Type B pancreatic cell (in vitro differentiated cells): ENCODE data around the gene XPR1. TPM values are rescaled to one million over a fixed set of nuclear protein-coding genes. Genes with fewer than 3 reads are reported as not detected.

Experiments
- DNase-seq: peaks from one replicate; pipeline ENCODE4 v3.0.0; 2021; ENCODE audit warnings: mixed read lengths; ENCODE audit not compliant: unreplicated experiment; ENCODE audit errors: extremely low spot score
- H3K27ac Mint-ChIP-seq: 2 replicates; pipeline ENCODE4 v1.8.0; 2021; ENCODE audit warnings: mild to moderate bottlenecking, mixed read lengths
- H3K27me3 Mint-ChIP-seq: 2 replicates; pipeline ENCODE4 v1.8.0; 2021; ENCODE audit warnings: mixed read lengths
- H3K36me3 Mint-ChIP-seq: 2 replicates; pipeline ENCODE4 v1.8.0; 2021; ENCODE audit warnings: mixed read lengths
- H3K4me1 Mint-ChIP-seq: one replicate; pipeline ENCODE4 v1.8.0; 2021; ENCODE audit warnings: mixed read lengths; ENCODE audit not compliant: unreplicated experiment
- H3K4me3 Mint-ChIP-seq: 2 replicates; pipeline ENCODE4 v1.8.0; 2021; ENCODE audit warnings: mild to moderate bottlenecking, mixed read lengths
- H3K9me3 Mint-ChIP-seq: 2 replicates; pipeline ENCODE4 v1.8.0; 2021; ENCODE audit warnings: mixed read lengths
- total RNA-seq: library from RNA; stranded (reverse); gene quantifications from 2 replicates; pipeline ENCODE4 v1.2.1, GENCODE V29; 2021; ENCODE audit warnings: low replicate concordance
- TF ChIP-seq, protein P1 (sequence below): fragments of 200-600 bp; sonication (generic); conservative IDR thresholded peaks from 2 replicates; pipeline ENCODE4 v1.5.0; 2021; ENCODE audit warnings: antibody characterized with exemption, mild to moderate bottlenecking

XPR1 gene
- total RNA-seq, 1 donor from 2014 or later, result 48.5 TPM

DNA sequence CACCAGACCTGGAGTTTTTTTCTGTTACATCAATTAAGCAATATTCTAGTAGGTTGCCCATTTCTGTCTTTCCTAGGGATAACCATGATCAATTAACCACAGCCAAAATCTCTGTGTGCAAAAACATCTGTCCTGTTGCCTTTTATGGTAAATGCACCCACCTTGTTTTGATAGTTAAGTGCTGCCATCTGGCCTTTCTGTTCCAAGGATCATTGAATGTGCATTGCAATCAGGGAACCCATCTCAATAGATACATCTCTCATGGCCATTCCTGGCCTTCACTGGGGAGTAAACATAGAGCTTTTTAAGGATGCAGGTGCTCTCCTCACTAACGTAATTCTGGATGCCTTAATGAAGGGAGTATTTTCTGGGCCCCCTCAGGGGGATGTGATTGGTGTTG, 169.1 kb downstream of the XPR1 start:
- H3K9me3 Mint-ChIP-seq, result no peaks in the 10 kb centered on the region
- no peak for DNase-seq
- TF ChIP-seq, protein P1, sequence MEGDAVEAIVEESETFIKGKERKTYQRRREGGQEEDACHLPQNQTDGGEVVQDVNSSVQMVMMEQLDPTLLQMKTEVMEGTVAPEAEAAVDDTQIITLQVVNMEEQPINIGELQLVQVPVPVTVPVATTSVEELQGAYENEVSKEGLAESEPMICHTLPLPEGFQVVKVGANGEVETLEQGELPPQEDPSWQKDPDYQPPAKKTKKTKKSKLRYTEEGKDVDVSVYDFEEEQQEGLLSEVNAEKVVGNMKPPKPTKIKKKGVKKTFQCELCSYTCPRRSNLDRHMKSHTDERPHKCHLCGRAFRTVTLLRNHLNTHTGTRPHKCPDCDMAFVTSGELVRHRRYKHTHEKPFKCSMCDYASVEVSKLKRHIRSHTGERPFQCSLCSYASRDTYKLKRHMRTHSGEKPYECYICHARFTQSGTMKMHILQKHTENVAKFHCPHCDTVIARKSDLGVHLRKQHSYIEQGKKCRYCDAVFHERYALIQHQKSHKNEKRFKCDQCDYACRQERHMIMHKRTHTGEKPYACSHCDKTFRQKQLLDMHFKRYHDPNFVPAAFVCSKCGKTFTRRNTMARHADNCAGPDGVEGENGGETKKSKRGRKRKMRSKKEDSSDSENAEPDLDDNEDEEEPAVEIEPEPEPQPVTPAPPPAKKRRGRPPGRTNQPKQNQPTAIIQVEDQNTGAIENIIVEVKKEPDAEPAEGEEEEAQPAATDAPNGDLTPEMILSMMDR, result no peak
- H3K4me3 Mint-ChIP-seq, result no peak overlapping the region
- no peak overlapping the region for H3K27ac Mint-ChIP-seq
- no peaks in the 10 kb centered on the region for H3K27me3 Mint-ChIP-seq
- H3K4me1 Mint-ChIP-seq, result peaks cover 4% of the 10 kb centered on the region
- H3K36me3 Mint-ChIP-seq, result peaks cover 6% of the 10 kb centered on the region

DNA sequence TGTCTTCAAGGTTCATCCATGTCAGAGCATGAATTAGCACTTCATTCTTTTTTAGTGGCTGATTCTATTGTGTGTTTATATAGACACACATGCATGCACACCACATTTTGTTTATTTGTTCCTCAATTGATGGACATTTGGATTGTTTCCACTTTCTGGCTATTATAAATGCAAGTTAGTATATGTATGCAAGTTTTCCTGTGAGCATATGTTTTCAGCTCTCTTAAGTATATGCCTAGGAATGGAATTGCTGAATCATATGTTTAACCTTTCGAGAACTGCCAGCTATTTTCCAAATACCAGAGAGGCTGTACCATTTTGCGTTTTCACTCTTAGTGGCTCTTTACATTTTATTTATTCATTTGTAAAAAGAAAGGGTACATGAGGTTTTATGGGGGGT, 171.0 kb downstream of the XPR1 start:
- DNase-seq, result no peak
- Mint-ChIP-seq H3K4me1 (peaks cover 4% of the 10 kb centered on the region), H3K27ac (no peak overlapping the region), H3K27me3 (no peaks in the 10 kb centered on the region), H3K36me3 (peaks cover 13% of the 10 kb centered on the region), H3K4me3 (no peak overlapping the region), H3K9me3 (no peaks in the 10 kb centered on the region)
- TF ChIP-seq, protein P1, result no peak

DNA sequence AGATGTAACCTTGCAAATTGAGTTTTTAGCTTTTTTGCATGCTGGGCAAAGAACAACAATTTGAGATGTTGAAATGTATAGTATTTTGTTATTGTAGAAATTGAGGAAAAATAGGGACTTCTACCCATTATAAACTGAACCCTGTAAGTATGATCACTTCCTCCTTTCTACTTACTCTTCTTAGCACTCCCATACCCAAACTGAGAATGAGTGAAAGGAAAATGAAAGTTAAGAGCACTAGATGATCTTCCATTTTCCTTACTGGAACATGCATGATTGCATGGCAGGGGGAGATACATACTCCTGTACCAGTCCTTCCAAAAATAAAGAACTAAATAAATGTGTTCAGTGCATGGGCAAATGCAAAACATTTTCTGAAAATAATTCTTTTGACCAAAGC, 173.5 kb downstream of the XPR1 start:
- peaks cover 28% of the 10 kb centered on the region for H3K36me3 Mint-ChIP-seq
- H3K27me3 Mint-ChIP-seq, result no peaks in the 10 kb centered on the region
- no peak overlapping the region for H3K4me3 Mint-ChIP-seq
- no peaks in the 10 kb centered on the region for H3K9me3 Mint-ChIP-seq
- peaks cover 4% of the 10 kb centered on the region for H3K4me1 Mint-ChIP-seq
- TF ChIP-seq, protein P1, result no peak
- H3K27ac Mint-ChIP-seq, result no peak overlapping the region
- no peak for DNase-seq

DNA sequence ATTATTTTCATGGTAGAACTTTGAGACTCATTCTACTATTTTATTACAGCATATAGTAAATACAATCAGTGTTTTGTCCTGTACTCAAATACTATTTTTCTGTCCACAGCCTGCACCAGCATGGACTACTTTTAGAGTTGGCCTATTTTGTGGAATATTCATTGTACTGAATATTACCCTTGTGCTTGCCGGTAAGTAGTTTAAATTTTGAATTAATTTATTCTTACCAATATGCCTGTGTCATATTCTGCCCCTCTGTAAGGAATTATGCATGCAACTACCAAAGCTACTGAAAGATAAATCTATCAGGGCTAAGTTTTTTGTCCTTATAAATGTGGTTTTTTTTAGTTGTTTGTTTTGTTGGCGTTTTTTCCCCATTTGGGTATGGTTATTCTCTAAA, 179.5 kb downstream of the XPR1 start:
- Mint-ChIP-seq H3K9me3 (no peaks in the 10 kb centered on the region), H3K4me1 (peaks cover 11% of the 10 kb centered on the region), H3K27ac (no peak overlapping the region), H3K27me3 (no peaks in the 10 kb centered on the region), H3K4me3 (no peak overlapping the region), H3K36me3 (peaks cover 37% of the 10 kb centered on the region)
- TF ChIP-seq, protein P1, result no peak
- no peak for DNase-seq

DNA sequence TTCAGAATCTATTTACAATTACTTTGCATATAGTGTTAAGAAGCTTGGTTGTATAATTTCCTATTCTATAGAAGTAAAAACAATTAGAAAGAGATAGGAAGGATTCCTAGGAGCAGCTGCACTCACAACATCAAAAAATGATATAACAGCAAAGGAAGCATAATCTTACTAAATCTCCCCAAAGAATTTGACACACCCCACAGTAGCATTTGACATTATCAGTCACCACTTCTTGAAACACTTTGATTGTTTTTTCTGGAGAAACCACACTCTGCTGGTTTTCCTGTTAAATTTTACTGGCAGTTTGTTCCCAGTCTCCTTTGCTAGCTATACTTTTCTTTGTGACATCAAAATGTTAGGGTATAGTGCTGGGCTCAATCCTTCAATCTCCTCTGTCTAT, 180.1 kb downstream of the XPR1 start:
- TF ChIP-seq, protein P1, result no peak
- H3K4me1 Mint-ChIP-seq, result peaks cover 11% of the 10 kb centered on the region
- H3K36me3 Mint-ChIP-seq, result peaks cover 37% of the 10 kb centered on the region
- no peaks in the 10 kb centered on the region for H3K9me3 Mint-ChIP-seq
- H3K27me3 Mint-ChIP-seq, result no peaks in the 10 kb centered on the region
- DNase-seq, result no peak
- no peak overlapping the region for H3K4me3 Mint-ChIP-seq
- H3K27ac Mint-ChIP-seq, result no peak overlapping the region

DNA sequence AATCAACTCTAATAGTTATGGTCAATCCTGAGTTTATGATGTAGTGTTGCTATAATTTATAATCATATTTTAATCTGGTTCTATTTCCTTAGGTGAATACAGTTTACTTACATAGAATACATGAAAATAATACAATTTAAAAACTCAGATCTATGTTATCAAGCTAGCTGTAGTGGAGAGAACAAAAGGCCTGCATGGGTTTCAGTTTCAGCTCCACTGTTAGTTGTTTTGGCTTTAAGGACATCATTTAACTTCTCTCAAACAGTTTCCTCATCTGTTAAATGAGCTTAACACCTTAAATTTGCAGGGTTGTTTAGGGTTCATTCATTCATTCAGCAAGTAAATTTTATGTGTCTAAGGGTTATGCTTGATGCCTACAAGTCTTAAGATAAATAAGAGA, 182.4 kb downstream of the XPR1 start:
- H3K27ac Mint-ChIP-seq, result no peak overlapping the region
- peaks cover 18% of the 10 kb centered on the region for H3K36me3 Mint-ChIP-seq
- TF ChIP-seq, protein P1, result no peak
- peaks cover 11% of the 10 kb centered on the region for H3K4me1 Mint-ChIP-seq
- no peaks in the 10 kb centered on the region for H3K9me3 Mint-ChIP-seq
- no peak overlapping the region for H3K4me3 Mint-ChIP-seq
- no peak for DNase-seq
- no peaks in the 10 kb centered on the region for H3K27me3 Mint-ChIP-seq
